Nephron progenitor cell (in vitro differentiated cells): Measurements from ENCODE around the gene ZIC1.

ENCODE experiments used
- DNase-seq: peaks from one replicate; pipeline ENCODE4 v3.0.0; 2021
- H3K27ac Mint-ChIP-seq: 2 replicates; pipeline ENCODE4 v1.8.0; 2021; ENCODE audit warnings: mild to moderate bottlenecking, moderate library complexity, mixed read lengths
- H3K27me3 Mint-ChIP-seq: 2 replicates; pipeline ENCODE4 v1.8.0; 2021; ENCODE audit warnings: mild to moderate bottlenecking, low read depth, mixed read lengths; ENCODE audit not compliant: poor library complexity
- H3K36me3 Mint-ChIP-seq: 2 replicates; pipeline ENCODE4 v1.8.0; 2021; ENCODE audit warnings: low read depth, mixed read lengths
- H3K4me1 Mint-ChIP-seq: 2 replicates; pipeline ENCODE4 v1.8.0; 2021; ENCODE audit warnings: mixed read lengths
- H3K4me3 Mint-ChIP-seq: 2 replicates; pipeline ENCODE4 v1.8.0; 2021; ENCODE audit warnings: mild to moderate bottlenecking, moderate library complexity, mixed read lengths
- H3K9me3 Mint-ChIP-seq: 2 replicates; pipeline ENCODE4 v1.8.0; 2021; ENCODE audit warnings: mild to moderate bottlenecking, moderate library complexity, mixed read lengths
- CTCF ChIP-seq: fragments of 200-600 bp; sonication (generic); IDR thresholded peaks from 2 replicates; pipeline ENCODE4 v1.5.0; 2021; ENCODE audit warnings: antibody characterized with exemption

ZIC1 gene

GRCh38 chr3:147405231-147406027, 3.7 kb upstream of the ZIC1 start:
- DNase-seq = no peak
- H3K27me3 Mint-ChIP-seq = peaks cover 100% of the 10 kb centered on the region
- peaks cover 47% of the 10 kb centered on the region for H3K4me1 Mint-ChIP-seq
- H3K36me3 Mint-ChIP-seq = no peaks in the 10 kb centered on the region
- no peak overlapping the region for H3K27ac Mint-ChIP-seq
- H3K4me3 Mint-ChIP-seq = peak overlapping the region; percentile 40
- no peaks in the 10 kb centered on the region for H3K9me3 Mint-ChIP-seq
- TF ChIP-seq CTCF = no peak

DNA sequence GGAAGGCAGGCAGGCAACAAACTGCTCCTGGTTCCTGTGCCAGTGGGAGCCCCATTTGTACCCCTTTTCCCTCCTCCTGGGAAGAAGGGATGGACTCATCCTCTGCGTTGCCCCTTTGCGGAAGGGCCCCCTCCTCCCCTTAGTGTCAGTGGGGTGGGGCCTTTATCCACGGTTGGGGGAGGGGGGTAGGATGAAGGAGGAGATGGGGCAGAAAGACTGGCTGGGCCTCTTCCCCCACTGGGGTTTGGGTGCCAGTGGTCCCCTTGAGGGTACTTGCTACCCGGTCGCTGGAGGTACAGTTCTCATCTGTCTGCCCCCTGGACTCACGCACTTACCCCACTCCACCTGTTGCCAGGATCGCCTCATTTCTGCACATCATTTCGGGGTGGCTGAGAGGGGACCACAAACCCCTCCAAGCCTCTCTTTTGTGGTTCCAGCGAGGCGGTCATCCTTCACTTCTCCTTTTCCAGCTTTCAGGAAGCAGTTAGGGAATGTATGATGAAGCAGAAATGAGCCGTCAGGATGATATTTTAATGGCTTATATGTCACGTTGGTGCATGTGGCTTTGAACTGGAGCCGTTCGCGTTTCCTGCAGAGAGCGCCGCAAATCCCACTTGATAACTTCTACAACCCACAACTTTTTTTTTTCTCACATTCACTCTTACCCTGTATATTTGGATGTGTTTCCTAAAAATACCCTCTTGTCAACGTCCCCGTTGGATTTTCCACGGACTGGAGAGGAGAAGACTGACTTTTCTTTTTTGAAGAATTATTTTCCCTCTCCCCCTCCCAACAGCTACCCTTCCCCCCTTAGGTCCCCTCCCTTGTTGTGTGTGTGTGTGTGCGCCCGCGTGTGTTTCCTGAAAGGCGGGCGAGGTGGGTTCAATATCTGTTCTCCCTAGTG, 2.9 kb upstream of the ZIC1 start, which contains the start of gene ZIC4:
TSS of gene ZIC4 (minus strand) at position 516 of the 904 bp plus-strand sequence. CDS start 3,746 bp downstream, outside the sequence.
- Mint-ChIP-seq H3K27me3 (peaks cover 100% of the 10 kb centered on the region), H3K27ac (no peak within 1 kb of the TSS), H3K4me3 (peak within 1 kb of the TSS; percentile 73), H3K4me1 (peaks cover 53% of the 10 kb centered on the region), H3K9me3 (no peaks in the 10 kb centered on the region), H3K36me3 (no peaks in the 10 kb centered on the region)
- TF ChIP-seq CTCF = no peak
- no peak for DNase-seq

DNA sequence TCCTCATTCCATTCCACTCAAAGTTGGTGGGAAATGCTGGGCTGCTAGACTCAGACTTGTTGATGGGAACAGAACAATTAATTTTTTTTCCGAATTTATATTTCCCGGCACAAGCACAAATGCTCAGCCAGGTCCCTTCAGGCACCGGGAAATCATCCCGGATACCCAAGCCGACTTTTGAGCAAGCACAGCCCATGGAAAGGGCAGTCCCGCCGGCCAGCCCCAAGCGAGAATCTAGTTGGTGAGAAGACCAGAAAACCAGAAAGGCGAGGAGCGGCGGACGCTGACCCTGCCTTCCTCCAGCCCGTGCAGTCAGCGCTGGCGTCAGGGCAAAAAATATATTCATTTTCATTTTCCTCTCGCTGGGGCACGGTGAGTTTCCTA, 2.1 kb upstream of the ZIC1 start:
- DNase-seq = no peak
- Mint-ChIP-seq H3K4me3 (peak overlapping the region; percentile 73), H3K27me3 (peaks cover 100% of the 10 kb centered on the region), H3K9me3 (no peaks in the 10 kb centered on the region), H3K27ac (no peak overlapping the region), H3K36me3 (no peaks in the 10 kb centered on the region), H3K4me1 (peaks cover 57% of the 10 kb centered on the region)
- no peak for TF ChIP-seq CTCF

DNA sequence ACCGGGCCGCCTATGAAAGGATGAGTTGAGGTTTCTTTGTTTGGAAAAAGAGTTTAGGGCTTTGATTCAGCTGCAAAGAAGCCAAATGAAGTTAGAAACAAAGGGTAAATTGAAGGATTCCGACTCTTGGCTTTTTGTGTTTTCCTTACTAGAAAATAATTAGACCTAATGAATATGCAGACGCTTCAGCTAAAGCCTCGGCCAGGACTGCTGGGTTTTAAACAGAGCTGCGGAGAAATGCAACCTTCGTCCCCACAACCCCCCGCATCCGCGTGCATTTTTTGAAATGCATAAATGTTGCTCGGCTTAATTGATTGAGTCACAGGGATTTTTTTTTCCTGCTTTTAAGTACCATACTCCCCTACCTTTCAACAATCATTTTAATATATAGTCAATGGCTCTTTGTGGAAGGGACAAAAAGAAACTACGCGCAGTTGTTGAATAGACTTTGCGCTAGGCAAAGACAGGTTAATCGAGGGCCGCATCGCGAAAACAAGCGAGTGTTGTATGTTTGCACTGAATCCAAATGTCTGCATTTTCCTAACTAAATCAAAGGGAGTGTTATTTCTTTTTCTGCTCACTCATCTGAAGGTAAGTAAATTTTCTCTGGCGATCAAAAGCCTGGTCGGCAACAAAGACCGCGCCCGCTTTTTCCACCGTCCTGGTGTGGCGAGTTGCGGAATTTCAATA, 1.5 kb upstream of the ZIC1 start:
- no peak for DNase-seq
- no peak for TF ChIP-seq CTCF
- no peaks in the 10 kb centered on the region for H3K9me3 Mint-ChIP-seq
- H3K27ac Mint-ChIP-seq = peak overlapping the region; percentile 68
- H3K27me3 Mint-ChIP-seq = peaks cover 100% of the 10 kb centered on the region
- peak overlapping the region; percentile 73 for H3K4me3 Mint-ChIP-seq
- peaks cover 57% of the 10 kb centered on the region for H3K4me1 Mint-ChIP-seq
- H3K36me3 Mint-ChIP-seq = no peaks in the 10 kb centered on the region

DNA sequence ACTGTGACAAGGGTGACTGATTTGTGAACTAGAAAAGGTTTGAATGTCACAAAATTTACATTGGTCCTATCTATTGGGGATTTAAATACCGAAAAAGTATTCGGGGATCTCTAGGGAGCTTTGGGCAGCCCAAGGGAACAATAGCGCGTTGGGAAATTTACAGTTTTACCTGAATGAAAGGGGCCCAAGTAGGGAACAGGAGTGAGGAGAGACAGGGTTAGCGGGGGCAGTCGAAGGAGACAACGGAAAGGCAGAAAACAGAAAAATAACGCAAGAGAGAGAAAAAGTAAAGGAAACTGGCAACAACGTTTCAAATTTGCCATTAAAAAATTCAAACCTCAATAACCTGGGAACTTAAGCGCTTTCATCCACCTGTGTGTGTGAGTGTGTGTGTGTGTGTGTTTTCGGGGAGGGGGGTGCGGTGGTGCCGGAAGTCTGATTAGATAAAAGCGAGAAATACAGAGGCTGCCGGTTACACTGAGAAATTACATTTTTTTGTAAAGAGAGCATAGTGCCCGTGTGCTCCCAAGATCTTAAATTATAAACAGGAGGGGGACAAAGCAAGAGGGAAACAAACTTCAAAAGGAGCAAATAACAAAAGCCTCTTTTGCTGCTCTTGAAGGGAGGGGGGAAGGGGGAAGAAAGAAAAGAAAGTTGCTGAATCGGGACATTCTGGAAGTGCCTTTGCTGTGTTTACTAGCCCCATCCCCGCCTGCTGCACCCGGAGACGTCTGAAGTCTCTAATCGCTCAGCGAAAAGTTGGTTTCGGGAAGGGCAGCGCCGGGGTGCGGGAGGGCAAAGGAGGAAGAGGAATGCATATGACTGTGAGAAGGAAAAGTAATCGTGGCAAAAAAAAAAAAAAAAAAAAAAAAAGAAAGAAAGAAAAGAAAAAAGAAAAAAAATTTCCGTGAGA, 721 bp upstream of the ZIC1 start:
- peak overlapping the region; percentile 73 for H3K4me3 Mint-ChIP-seq
- H3K27me3 Mint-ChIP-seq = peaks cover 100% of the 10 kb centered on the region
- no peak for TF ChIP-seq CTCF
- no peaks in the 10 kb centered on the region for H3K36me3 Mint-ChIP-seq
- H3K4me1 Mint-ChIP-seq = peaks cover 58% of the 10 kb centered on the region
- DNase-seq = no peak
- no peaks in the 10 kb centered on the region for H3K9me3 Mint-ChIP-seq
- peak overlapping the region; percentile 68 for H3K27ac Mint-ChIP-seq
